Liver (tissue), 9 donors: Measurements from ENCODE around the gene ANXA6. TPM values are rescaled to one million over a fixed set of nuclear protein-coding genes. Genes with fewer than 3 reads are reported as not detected.

Experiments
- DNase-seq: peaks from one replicate; pipeline ENCODE4 v3.0.0-alpha.2; 2017; ENCODE audit warnings: low spot score
- H3K27ac ChIP-seq, 2 donors: one replicate each; pipeline ENCODE4 v1.7.0; 2013; ENCODE audit warnings: inconsistent platforms in 2 of 2, low read length in 2 of 2, control low read depth in 1 of 2, low read depth in 1 of 2, mild to moderate bottlenecking in 1 of 2
- H3K27me3 ChIP-seq, 4 donors: one replicate each; pipeline versions ENCODE4 v1.6.1 to v1.7.0; 2013; ENCODE audit warnings: low read length in 3 of 4, inconsistent platforms in 1 of 4, mild to moderate bottlenecking in 1 of 4, moderate library complexity in 1 of 4; ENCODE audit not compliant: control insufficient read depth in 4 of 4, insufficient read depth in 4 of 4
- H3K36me3 ChIP-seq, 4 donors: one replicate each; pipeline versions ENCODE4 v1.6.1 to v1.7.0; 2013; ENCODE audit warnings: low read length in 3 of 4, mild to moderate bottlenecking in 3 of 4, low read depth in 1 of 4, moderate library complexity in 1 of 4; ENCODE audit not compliant: control insufficient read depth in 4 of 4, insufficient read depth in 3 of 4
- H3K4me1 ChIP-seq, 4 donors: one replicate each; pipeline versions ENCODE4 v1.6.1 to v1.7.0; 2013; ENCODE audit warnings: low read length in 3 of 4, mild to moderate bottlenecking in 3 of 4, moderate library complexity in 1 of 4; ENCODE audit not compliant: control insufficient read depth in 4 of 4, insufficient read depth in 4 of 4
- H3K4me3 ChIP-seq, 3 donors: one replicate each; pipeline versions ENCODE4 v1.6.1 to v1.7.0; 2013; ENCODE audit warnings: low read length in 3 of 3, control low read depth in 1 of 3, low read depth in 1 of 3, mild to moderate bottlenecking in 1 of 3
- H3K9ac ChIP-seq, 2 donors: one replicate each; pipeline ENCODE4 v1.7.0; 2013; ENCODE audit warnings: low read length in 2 of 2, mild to moderate bottlenecking in 2 of 2, moderate library complexity in 2 of 2, control low read depth in 1 of 2, low read depth in 1 of 2
- H3K9me3 ChIP-seq, 4 donors: one replicate each; pipeline versions ENCODE4 v1.6.1 to v1.7.0; 2013; ENCODE audit warnings: low read length in 3 of 4; ENCODE audit not compliant: control insufficient read depth in 4 of 4
- ATF3 ChIP-seq: IDR thresholded peaks from 2 replicates; pipeline ENCODE4 v1.6.1; 2016; ENCODE audit warnings: antibody characterized with exemption
- CTCF ChIP-seq: fragments of 150-350 bp; IDR thresholded peaks from 2 replicates; pipeline ENCODE4 v1.5.1; 2017; ENCODE audit warnings: improper control_type of control experiment, low read depth, low read length; ENCODE audit not compliant: missing input control
- EGR1 ChIP-seq, 2 donors: IDR thresholded peaks; 2 replicates each; pipeline ENCODE4 v1.6.1; 2016 to 2018; ENCODE audit warnings: antibody characterized with exemption in 2 of 2, low read depth in 2 of 2
- GABPA ChIP-seq, 2 donors: IDR thresholded peaks in 1 of 2; conservative IDR thresholded peaks in 1 of 2; 2 replicates each; pipeline ENCODE4 v1.6.1; 2016; ENCODE audit warnings: antibody characterized with exemption in 2 of 2, mild to moderate bottlenecking in 1 of 2, moderate library complexity in 1 of 2
- HNF4A ChIP-seq, 2 donors: conservative IDR thresholded peaks; 2 replicates each; pipeline ENCODE4 v1.6.1; 2016; ENCODE audit warnings: antibody characterized with exemption in 2 of 2, mild to moderate bottlenecking in 2 of 2
- NR2F2 ChIP-seq: IDR thresholded peaks from 2 replicates; pipeline ENCODE4 v1.6.1; 2016; ENCODE audit warnings: antibody characterized with exemption
- RAD21 ChIP-seq, 2 donors: IDR thresholded peaks; 2 replicates each; pipeline ENCODE4 v1.6.1; 2016; ENCODE audit warnings: antibody characterized with exemption in 2 of 2, mild to moderate bottlenecking in 2 of 2
- ZBTB33 ChIP-seq: IDR thresholded peaks from 2 replicates; pipeline ENCODE4 v1.6.1; 2016; ENCODE audit warnings: antibody characterized with exemption
- WGBS: extraction: QIAGEN DNeasy Blood & Tissue Kit; methylation state at CpG from one replicate; pipeline ENCODE4 v1.1.7; 2013; 5-methylcytosine and 5-hydroxymethylcytosine counted together
- polyA plus RNA-seq, 2 donors: library from polyadenylated mRNA; stranded (reverse) in 1 of 2; unstranded in 1 of 2; fragments of 200-250 nt in 1 of 2; fragments of >200 nt in 1 of 2; fragmentation: Nextera tagmentation in 1 of 2; extraction: Ambion mirVana in 1 of 2; gene quantifications; one replicate each; pipeline versions ENCODE4 v1.2.1 to v1.2.3, GENCODE V29; 2013 to 2015
- total RNA-seq, 2 donors: library from RNA; depleted of rRNA; stranded (reverse); fragments of >200 nt; gene quantifications; one replicate each; pipeline ENCODE4 v1.2.3, GENCODE V29; 2014
- donor health status: healthy.
- donor health status: healthy.
- donor health status: healthy.
- donor health status: healthy.
- donor health status: healthy.

The ANXA6 gene
- total and polyA plus RNA-seq, 4 donors = 52.7 to 215 (median 126) TPM

- Histone ChIP-seq H3K9me3 (no peaks in the 10 kb centered on the region), H3K27ac (peak overlapping the region; percentile 81 to 94), H3K9ac (peak overlapping the region in 1 of 2 donors; percentile 13), H3K4me1 (peaks cover 7 to 44% (median 28%) of the 10 kb centered on the region in 4 donors), H3K36me3 (peaks cover 4 to 45% (median 33%) of the 10 kb centered on the region in 4 donors), H3K4me3 (no peak overlapping the region), H3K27me3 (no peaks in the 10 kb centered on the region)
- DNase-seq = no peak
- no peak for TF ChIP-seq NR2F2
- TF ChIP-seq CTCF = peak; percentile 40
- TF ChIP-seq RAD21 (IDR thresholded peaks at IDR 0.05) = peak; percentile 45 to 84
- TF ChIP-seq EGR1 (IDR thresholded peaks at IDR 0.05; ENCODE audit: low read depth in 2 of 2) = no peak
- WGBS = 89% methylated on average over 7 of the region's 7 CpGs
Observed at GRCh38 chr5:151058891-151059489, 98.6 kb downstream of the ANXA6 start.

GRCh38 chr5:151058301-151058700 lies 99.3 kb downstream of the ANXA6 start:
- Histone ChIP-seq H3K9me3 (no peaks in the 10 kb centered on the region), H3K27ac (peak overlapping the region in 1 of 2 donors; percentile 94), H3K36me3 (peaks cover 4 to 52% (median 37%) of the 10 kb centered on the region in 4 donors), H3K4me3 (no peak overlapping the region), H3K27me3 (no peaks in the 10 kb centered on the region), H3K4me1 (peaks cover 2 to 41% (median 27%) of the 10 kb centered on the region in 4 donors), H3K9ac (no peak overlapping the region)
- no peak for DNase-seq
- peak; percentile 4 for TF ChIP-seq CTCF
- no peak for TF ChIP-seq ATF3
- 95% methylated on average over 5 of the region's 5 CpGs for WGBS

- Histone ChIP-seq H3K27me3 (no peaks in the 10 kb centered on the region), H3K4me1 (peaks cover 2 to 33% (median 25%) of the 10 kb centered on the region in 4 donors), H3K27ac (no peak overlapping the region), H3K9me3 (no peaks in the 10 kb centered on the region), H3K36me3 (peaks cover 4 to 44% (median 31%) of the 10 kb centered on the region in 4 donors), H3K4me3 (no peak overlapping the region), H3K9ac (no peak overlapping the region)
- DNase-seq = no peak
- WGBS = 93% methylated on average over 25 of the region's 25 CpGs
- TF ChIP-seq ZBTB33 (no peak), GABPA (IDR thresholded peaks at IDR 0.05 in 1 of 2, conservative IDR thresholded peaks at IDR 0.05 in 1 of 2) (no peak), HNF4A (conservative IDR thresholded peaks at IDR 0.05) (peak; percentile 17 to 20)
Observed at GRCh38 chr5:151056379-151057325, 100.9 kb downstream of the ANXA6 start.
